ENCODE measurements around the gene CELF2.

DNA sequence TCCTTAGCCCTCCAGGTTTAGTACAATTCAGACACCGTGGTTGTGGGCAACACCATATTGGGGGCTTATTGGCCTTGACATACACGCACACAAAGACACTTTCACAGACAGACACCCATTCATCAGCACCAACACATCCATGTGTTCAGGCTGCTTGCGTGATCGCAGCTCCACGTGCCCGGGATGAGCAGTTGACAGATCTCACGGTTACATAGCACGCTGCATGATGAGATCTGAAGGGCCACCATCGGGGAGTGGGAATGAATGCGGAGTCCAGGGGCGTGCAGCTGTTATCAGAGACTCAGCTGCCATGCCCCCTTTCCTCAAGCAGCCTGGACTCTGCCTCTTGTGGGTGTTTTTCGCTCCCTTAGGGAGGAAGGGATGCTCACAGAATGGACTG is 308.6 kb downstream of the CELF2 start:
- TF ChIP-seq, protein P1, sequence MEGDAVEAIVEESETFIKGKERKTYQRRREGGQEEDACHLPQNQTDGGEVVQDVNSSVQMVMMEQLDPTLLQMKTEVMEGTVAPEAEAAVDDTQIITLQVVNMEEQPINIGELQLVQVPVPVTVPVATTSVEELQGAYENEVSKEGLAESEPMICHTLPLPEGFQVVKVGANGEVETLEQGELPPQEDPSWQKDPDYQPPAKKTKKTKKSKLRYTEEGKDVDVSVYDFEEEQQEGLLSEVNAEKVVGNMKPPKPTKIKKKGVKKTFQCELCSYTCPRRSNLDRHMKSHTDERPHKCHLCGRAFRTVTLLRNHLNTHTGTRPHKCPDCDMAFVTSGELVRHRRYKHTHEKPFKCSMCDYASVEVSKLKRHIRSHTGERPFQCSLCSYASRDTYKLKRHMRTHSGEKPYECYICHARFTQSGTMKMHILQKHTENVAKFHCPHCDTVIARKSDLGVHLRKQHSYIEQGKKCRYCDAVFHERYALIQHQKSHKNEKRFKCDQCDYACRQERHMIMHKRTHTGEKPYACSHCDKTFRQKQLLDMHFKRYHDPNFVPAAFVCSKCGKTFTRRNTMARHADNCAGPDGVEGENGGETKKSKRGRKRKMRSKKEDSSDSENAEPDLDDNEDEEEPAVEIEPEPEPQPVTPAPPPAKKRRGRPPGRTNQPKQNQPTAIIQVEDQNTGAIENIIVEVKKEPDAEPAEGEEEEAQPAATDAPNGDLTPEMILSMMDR (IDR thresholded peaks at IDR 0.05 in 4 of 5, conservative IDR thresholded peaks at IDR 0.05 in 1 of 5) = no peak
- no peak for TF ChIP-seq POLR2A (IDR thresholded peaks at IDR 0.05)
